Airway epithelial cell (primary cell): ENCODE data around the gene LCK. TPM values are rescaled to one million over a fixed set of nuclear protein-coding genes. Genes with fewer than 3 reads are reported as not detected.

ENCODE experiments used
- total RNA-seq: library from RNA; depleted of rRNA; stranded (reverse); fragments of >200 nt; gene quantifications from 2 replicates; pipeline ENCODE4 v1.2.3, GENCODE V29; 2015

Gene LCK
- total RNA-seq: 0.37 and 2.5 TPM in 2 replicates

DNA sequence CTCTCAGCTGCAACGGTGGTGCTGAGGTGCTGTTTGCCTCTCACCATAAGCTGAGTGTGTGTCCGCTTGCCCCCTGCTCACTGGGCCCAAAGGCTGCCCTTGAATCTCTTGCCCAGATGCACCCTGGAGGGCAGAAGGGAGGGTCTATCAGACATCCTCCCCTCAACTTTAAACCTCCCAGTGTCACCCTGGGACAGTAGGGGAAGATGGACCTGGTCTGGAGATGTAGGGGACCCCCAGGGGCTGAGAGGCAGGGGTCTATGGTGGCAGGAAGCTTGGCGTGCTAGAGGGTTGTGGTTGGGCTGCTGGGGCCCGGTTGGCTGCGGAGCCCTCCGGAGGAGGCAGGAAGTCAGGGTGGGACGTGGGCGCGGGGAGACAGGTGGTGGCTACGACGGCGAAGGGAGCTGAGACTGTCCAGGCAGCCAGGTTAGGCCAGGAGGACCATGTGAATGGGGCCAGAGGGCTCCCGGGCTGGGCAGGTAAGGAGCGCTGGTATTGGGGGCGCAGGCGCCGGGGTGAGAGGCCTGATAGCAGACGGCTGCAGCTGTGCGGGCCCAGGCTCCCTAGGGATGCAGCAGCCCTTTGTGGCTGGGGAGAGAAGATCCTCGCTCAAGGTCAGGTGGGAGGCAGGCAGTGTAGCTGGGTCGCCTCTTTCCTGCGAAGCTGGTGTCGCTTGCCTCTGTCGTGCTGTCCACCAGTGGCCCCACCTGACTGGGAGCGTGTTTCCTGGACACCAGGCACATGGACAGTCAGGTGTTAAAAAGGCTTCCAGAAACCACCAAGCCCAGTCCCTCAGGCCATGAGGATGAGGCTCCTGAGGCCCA, at the start of gene LCK:
Gene LCK (plus strand): TSS at position 373 of the 824 bp plus-strand sequence. CDS start 23,065 bp downstream, outside the sequence.

DNA sequence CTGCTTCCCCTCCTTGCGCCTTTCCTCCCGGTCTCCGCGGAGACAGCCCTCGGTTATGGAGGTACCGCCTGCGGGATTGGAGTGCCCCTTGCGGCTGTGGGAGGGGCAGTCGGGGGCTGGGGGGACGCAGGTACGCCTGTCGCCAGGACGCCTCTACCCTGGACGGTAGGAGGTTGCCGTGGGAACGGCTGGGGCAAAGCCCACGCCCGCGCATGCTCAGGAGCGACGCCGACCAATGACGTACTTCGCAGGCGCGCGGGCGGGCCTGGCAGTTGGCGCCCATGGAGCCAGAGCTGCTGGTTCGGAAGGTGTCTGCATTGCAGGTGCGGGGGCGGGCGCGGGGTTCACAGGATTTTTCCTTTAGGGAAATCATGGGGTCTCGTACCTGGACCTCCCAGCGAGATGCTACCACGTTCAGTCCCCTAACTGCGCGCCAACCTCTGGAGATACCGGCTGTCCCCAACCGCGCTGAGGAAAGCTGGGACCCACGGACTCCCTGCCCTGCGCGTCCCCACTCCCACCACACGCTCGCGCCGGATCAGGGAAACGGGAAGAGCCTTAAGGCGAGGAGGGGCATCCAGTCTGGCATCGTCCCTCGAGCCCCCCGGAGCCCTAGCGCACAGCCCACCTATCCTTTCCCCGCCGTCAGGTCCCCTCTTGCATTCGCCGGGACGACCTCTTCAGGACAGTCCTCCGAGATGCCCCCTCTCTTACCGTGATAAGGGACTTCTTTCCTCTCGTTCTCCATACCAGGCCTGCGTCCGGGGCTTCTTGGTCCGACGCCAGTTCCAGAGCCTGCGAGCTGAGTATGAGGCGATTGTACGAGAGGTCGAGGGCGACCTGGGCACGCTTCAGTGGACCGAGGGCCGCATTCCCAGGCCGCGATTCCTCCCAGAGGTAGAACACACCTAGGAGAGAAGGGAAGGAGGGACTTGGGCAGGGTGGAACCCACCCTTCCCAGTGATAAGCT, 45.4 kb upstream of the LCK start, which contains the start of gene IQCC:
Gene IQCC (plus strand): TSS at position 271 of the 970 bp plus-strand sequence. CDS start 11 bp downstream, at position 282.

DNA sequence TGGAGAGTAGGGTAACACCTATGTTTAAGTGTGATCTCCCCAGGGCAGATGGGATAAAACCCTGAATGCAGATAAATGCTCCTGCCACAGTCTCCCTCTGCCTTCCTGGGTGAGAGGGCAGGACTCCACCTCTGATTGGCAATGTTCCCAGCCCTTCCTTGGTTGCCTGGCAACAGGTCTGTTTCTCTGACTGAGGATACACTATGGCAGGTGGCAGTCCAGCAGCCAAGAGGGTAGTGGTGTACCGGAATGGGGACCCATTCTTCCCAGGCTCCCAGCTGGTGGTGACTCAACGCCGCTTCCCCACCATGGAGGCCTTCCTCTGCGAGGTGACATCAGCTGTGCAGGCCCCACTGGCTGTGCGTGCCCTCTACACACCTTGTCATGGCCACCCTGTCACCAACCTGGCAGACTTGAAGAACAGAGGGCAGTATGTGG, 42.2 kb upstream of the LCK start, which contains the start of gene DCDC2B:
Gene DCDC2B (plus strand): TSS at position 199 of the 438 bp plus-strand sequence. CDS start 5 bp downstream, at position 204.

DNA sequence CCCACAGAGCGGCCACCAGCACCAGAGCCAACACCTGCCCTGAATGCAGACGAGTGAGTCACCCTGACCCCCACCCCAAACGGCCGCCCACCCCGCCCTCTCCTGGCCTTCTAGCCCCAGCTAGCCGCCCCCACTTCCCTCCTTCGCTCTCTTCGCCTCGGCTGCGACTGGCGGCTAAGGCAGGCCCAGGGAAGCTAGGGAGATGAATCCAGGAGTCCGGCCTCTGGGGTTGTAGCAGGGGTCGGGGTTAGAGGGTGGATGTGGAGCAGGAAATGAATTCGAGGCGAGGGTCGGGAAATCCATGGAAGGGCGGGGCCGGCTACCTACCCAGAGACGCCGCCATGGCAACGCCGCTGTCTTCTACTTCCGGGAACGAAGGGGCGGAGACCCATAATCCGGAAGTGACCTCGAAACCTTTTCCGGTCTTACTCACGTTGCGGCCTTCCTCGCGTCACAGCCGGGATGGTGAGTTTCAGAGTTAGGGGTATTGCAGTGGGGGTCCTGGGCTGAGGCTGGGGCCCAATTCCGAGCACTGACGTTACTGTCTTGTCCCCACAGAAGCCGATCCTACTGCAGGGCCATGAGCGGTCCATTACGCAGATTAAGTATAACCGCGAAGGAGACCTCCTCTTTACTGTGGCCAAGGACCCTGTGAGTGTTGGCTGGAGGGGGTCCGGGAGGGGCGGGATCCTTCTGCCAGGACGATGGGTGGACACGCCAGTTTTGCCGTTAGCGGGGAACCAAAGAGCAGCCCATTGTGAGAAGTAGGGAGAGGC, 28.9 kb upstream of the LCK start, which contains the start of the genes EIF3I and TMEM234:
Gene EIF3I (plus strand): TSS at position 428 of the 776 bp plus-strand sequence. CDS start 35 bp downstream, at position 463.
Gene TMEM234 (minus strand): TSS at position 374 of the 776 bp plus-strand sequence. CDS start 31 bp downstream, at position 343.

DNA sequence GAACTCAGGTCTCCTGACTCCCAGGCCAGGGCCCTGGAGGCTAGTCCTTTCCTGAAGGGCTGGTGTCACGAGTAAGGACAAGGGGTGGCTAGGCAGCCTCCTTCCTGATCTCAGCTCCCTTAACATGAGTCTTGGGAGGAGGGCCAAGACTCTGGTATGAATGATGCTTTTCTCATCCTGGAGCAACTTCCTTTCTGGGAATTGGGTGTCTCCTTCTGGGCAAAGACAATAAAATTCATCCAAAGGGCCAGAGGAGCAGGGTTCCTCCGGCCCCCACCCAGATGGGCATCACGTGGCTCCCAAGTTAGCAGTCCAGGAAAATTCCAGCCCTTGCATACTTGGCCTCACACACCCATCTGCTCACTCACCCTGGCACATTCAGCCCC, 4.2 kb upstream of the LCK start, which contains the start of gene FAM167B:
Gene FAM167B (plus strand): TSS at position 335 of the 386 bp plus-strand sequence. CDS start 200 bp downstream, outside the sequence.

DNA sequence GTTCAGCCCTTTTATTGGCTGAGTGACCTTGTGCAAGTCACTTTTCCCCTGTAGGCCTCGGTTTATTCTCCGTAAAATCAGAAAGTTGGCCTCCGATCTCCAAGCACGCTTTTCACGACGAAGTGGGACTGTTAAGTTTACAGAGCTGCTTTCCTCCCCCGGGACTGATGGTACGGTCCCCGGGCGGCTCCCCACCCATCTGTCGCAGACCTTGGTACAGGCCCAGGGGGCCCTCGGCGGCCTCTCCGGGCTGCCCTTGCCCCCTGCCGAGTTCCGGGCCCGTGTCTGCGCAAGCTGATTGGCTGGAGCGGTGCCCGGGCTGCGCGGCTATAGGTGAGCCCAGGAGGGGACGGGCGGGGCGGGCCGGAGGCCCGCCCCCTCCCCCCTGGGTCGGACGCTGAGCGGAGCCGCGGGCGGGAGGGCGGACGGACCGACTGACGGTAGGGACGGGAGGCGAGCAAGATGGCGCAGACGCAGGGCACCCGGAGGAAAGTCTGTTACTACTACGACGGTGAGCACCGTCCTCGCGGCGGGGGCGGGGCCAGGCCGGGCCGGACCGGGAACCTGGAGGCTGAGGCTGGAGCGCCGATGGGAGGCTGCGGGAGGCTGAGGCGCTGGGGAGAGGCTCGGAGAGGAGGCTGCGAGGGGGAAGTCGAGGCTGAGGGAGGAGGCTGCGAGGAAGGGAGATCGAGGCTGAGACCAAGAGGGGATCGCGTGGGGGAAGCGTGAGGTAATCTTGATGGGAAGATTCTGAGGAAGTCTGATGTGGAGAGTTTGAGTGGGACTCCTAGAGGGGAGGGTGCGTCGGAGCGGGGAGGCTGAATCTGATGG, 40.9 kb downstream of the LCK start, which contains the start of gene HDAC1:
Gene HDAC1 (plus strand): TSS at position 376 of the 831 bp plus-strand sequence. CDS start 87 bp downstream, at position 463.

Other genes with a start within 250 kb of the LCK start
- 71.3 and 98.8 TPM in 2 replicates for gene KHDRBS1, start 237.4 kb upstream of the LCK start, total RNA-seq
- gene TMEM39B, start 178.3 kb upstream of the LCK start, total RNA-seq: 3.0 and 4.8 TPM in 2 replicates
- 37.4 and 50.5 TPM in 2 replicates for gene KPNA6, start 143.2 kb upstream of the LCK start, total RNA-seq
- 29.5 and 39.8 TPM in 2 replicates for gene TXLNA, start 71.6 kb upstream of the LCK start, total RNA-seq
- gene CCDC28B, start 50.7 kb upstream of the LCK start, total RNA-seq: 19.6 and 19.9 TPM in 2 replicates
- gene IQCC, start 45.6 kb upstream of the LCK start, total RNA-seq: 1.9 and 3.5 TPM in 2 replicates
- gene DCDC2B, start 42.2 kb upstream of the LCK start, total RNA-seq: not detected in 2 replicates
- 14.5 and 15.7 TPM in 2 replicates for gene TMEM234, start 28.9 kb upstream of the LCK start, total RNA-seq
- 355 and 383 TPM in 2 replicates for gene EIF3I, start 28.9 kb upstream of the LCK start, total RNA-seq
- not detected in 2 replicates for gene FAM167B, start 4.0 kb upstream of the LCK start, total RNA-seq
- 94.7 and 102 TPM in 2 replicates for gene HDAC1, start 40.8 kb downstream of the LCK start, total RNA-seq
- 59.5 and 75.3 TPM in 2 replicates for gene MARCKSL1, start 85.0 kb downstream of the LCK start, total RNA-seq
- gene FAM229A, start 111.2 kb downstream of the LCK start, total RNA-seq: 0.78 and 1.3 TPM in 2 replicates
- gene TSSK3, start 111.3 kb downstream of the LCK start, total RNA-seq: 0.21 TPM in 1 of 2 replicates, not detected in the other
- 41.3 and 45.7 TPM in 2 replicates for gene BSDC1, start 143.2 kb downstream of the LCK start, total RNA-seq
- gene ZBTB8B, start 213.8 kb downstream of the LCK start, total RNA-seq: under 0.01 TPM in 1 of 2 replicates, not detected in the other